Karpas-422 (cell line): ENCODE results near the gene ARHGEF19. TPM values are rescaled to one million over a fixed set of nuclear protein-coding genes. Genes with fewer than 3 reads are reported as not detected.
"Not testable (repeated sequence)": the region's sequence is repeated elsewhere in the genome, so short reads cannot be mapped to it uniquely, and the experiment has no call there.

Source experiments
- DNase-seq: peaks from one replicate; pipeline ENCODE4 v3.0.0-alpha.2; 2015
- H2AFZ ChIP-seq: fragments of 200-600 bp; sonication (generic); 2 replicates; pipeline ENCODE4 v1.6.1; 2014; ENCODE audit warnings: antibody characterized with exemption, low read length, mixed read lengths
- H3K27ac ChIP-seq: fragments of 200-600 bp; sonication (generic); 2 replicates; pipeline ENCODE4 v1.5.1; 2014; ENCODE audit warnings: mild to moderate bottlenecking, low read length, moderate library complexity
- H3K27me3 ChIP-seq: fragments of 200-600 bp; sonication (generic); 2 replicates; pipeline ENCODE4 v1.6.1; 2014; ENCODE audit warnings: low read length, mixed read lengths
- H3K36me3 ChIP-seq: fragments of 200-600 bp; sonication (generic); 2 replicates; pipeline ENCODE4 v1.6.1; 2014; ENCODE audit warnings: low read length, mixed read lengths; ENCODE audit not compliant: insufficient read depth
- H3K4me1 ChIP-seq: fragments of 200-600 bp; sonication (generic); 2 replicates; pipeline ENCODE4 v1.6.1; 2014; ENCODE audit warnings: mild to moderate bottlenecking, low read length, mixed read lengths
- H3K4me2 ChIP-seq: fragments of 200-600 bp; sonication (generic); 2 replicates; pipeline ENCODE4 v1.6.1; 2014; ENCODE audit warnings: low read length, low read depth, mild to moderate bottlenecking; ENCODE audit not compliant: poor library complexity, severe bottlenecking
- H3K4me3 ChIP-seq: fragments of 200-600 bp; sonication (generic); 2 replicates; pipeline ENCODE4 v1.5.1; 2014; ENCODE audit warnings: mild to moderate bottlenecking, antibody characterized with exemption, low read length, mixed read lengths
- H3K79me2 ChIP-seq: fragments of 200-600 bp; sonication (generic); 2 replicates; pipeline ENCODE4 v1.6.1; 2014; ENCODE audit warnings: mild to moderate bottlenecking, low read length, mixed read lengths
- H3K9ac ChIP-seq: fragments of 200-600 bp; sonication (generic); 2 replicates; pipeline ENCODE4 v1.6.0; 2014; ENCODE audit warnings: low read length
- H3K9me2 ChIP-seq: fragments of 200-600 bp; sonication (generic), shearing (Covaris generic); replicated peaks from 2 replicates; pipeline ENCODE4 v1.6.0; 2014; ENCODE audit warnings: mild to moderate bottlenecking, low read length, moderate library complexity; ENCODE audit not compliant: insufficient read depth
- H3K9me3 ChIP-seq: fragments of 300-700, 200-600 bp; sonication (generic); 2 replicates; pipeline ENCODE4 v1.6.1; 2014; ENCODE audit warnings: low read length, mixed read lengths
- H4K20me1 ChIP-seq: fragments of 200-600 bp; sonication (generic); 2 replicates; pipeline ENCODE4 v1.6.1; 2014; ENCODE audit warnings: mild to moderate bottlenecking, antibody characterized with exemption, low read length, low read depth; ENCODE audit not compliant: insufficient read depth
- total RNA-seq: library from RNA; depleted of rRNA; stranded (reverse); fragments of >200 nt; shearing (Covaris generic); gene quantifications from 2 replicates; pipeline ENCODE4 v1.2.3, GENCODE V29; 2014; ENCODE audit warnings: low replicate concordance

The ARHGEF19 gene
- total RNA-seq, 1 experiment from 2014 or later, result 2.5 TPM

DNA sequence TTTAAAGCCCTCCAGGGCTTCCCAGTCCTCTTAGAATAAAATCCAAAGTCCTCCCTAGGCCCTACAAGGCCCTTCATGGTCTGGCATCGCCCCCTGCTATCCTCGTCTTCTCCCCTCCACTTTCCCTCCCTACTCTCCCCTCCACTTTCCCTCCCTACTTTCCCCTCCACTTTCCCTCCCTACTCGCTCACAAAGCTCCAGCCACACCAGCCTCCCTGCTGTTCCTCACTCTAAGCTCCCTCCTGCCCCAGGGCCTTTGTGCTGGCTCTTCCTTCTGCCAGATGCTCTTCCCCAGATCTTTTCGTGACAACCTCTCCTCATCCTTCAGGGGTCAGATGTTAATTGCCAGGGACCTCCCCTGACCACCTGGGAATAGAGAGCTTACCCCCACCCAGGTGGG is 12.8 kb downstream of the ARHGEF19 start:
- Histone ChIP-seq H3K79me2 (no peaks in the 10 kb centered on the region), H3K9me3 (no peaks in the 10 kb centered on the region), H3K9ac (no peak overlapping the region), H3K9me2 (no peaks in the 10 kb centered on the region), H3K4me3 (no peak overlapping the region), H3K36me3 (no peaks in the 10 kb centered on the region), H3K27ac (no peak overlapping the region), H2AFZ (no peak overlapping the region), H3K4me1 (peaks cover 2% of the 10 kb centered on the region; the same call in 1 of the 2 replicates), H4K20me1 (no peaks in the 10 kb centered on the region), H3K4me2 (no peak overlapping the region), H3K27me3 (no peaks in the 10 kb centered on the region)
- DNase-seq, result no peak

DNA sequence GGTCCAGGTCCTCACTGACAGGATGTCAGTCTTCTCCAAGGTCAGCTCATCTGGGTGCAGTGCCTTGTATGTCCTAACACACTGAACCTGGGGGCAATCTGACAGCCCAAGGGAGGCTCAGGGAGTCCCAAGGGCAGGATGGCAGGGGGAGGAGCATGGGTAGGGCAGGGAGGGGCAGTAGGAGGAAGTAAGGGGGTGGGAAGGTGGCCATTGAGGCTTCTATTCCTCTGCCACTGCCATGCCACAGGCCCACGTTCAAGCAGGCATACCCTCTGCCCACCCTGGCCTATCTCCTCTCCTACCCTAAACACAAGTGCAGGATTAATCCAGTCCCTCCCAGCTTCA is 13.3 kb downstream of the ARHGEF19 start:
- no peak overlapping the region for H2AFZ ChIP-seq
- H3K27me3 ChIP-seq, result no peaks in the 10 kb centered on the region
- no peak overlapping the region for H3K4me2 ChIP-seq
- no peak overlapping the region for H3K27ac ChIP-seq
- H3K36me3 ChIP-seq, result no peaks in the 10 kb centered on the region
- H3K9me3 ChIP-seq, result no peaks in the 10 kb centered on the region
- H4K20me1 ChIP-seq, result no peaks in the 10 kb centered on the region
- H3K4me3 ChIP-seq, result no peak overlapping the region
- no peaks in the 10 kb centered on the region for H3K79me2 ChIP-seq
- H3K9me2 ChIP-seq, result no peaks in the 10 kb centered on the region
- H3K9ac ChIP-seq, result no peak overlapping the region
- H3K4me1 ChIP-seq, result peaks cover 2% of the 10 kb centered on the region; the same call in 1 of the 2 replicates
- DNase-seq, result no peak

DNA sequence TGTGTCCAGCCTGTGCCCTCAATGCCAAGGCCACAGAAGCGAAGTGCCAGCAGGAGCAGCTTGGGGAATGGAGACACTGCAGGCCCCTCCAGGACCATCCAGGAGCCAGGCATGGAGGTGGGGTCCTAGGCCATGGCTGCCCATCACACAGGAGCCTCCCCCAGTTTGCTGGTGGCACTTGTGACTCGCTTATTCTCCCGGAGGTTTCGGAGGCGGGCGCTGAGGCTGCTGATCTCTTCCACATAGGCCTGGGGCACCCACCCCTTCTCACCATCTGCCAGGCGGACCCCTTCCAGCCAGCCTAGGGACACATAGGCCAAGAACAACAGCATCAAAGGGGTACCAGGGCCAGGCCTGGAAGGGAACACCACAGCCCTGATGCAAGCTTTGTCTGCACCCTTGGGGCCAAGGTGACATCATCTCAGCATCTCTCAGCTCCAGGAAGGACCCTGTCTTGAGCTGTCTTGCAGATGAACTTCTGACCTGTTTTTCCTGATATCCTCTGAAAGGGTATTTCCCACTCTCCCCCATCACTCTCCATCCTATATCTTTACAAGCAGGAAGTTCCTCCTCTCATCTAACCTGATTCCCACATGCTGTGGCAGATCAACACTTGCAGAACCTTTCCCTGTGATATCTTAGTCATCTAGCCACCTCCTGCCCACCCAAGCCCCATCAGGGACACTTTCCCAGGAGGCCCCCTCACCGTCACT is 13.9 kb downstream of the ARHGEF19 start:
- Histone ChIP-seq H2AFZ (no peak overlapping the region), H3K9ac (no peak overlapping the region)
- no peak for DNase-seq

DNA sequence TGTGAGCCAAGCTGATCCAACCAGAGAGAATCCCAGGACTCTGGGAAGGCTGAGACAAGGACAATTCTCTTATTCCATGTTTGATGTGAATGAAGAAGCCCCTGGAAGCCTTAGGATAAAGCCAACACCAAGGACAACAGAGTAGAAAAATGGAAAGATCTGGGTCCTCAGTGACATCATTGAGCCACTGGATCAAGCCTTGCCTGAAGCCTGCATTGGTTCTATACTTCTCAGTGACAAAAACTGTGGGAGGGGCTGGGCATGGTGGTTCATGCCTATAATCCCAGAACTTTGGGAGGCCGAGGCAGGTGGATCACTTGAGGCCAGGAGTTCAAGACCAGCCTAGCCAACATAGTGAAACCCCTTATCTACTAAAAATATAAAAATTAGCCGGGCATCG is 15.6 kb downstream of the ARHGEF19 start:
- no peaks in the 10 kb centered on the region for H3K36me3 ChIP-seq
- no peak overlapping the region for H3K27ac ChIP-seq
- no peak overlapping the region for H3K9ac ChIP-seq
- H3K79me2 ChIP-seq, result no peaks in the 10 kb centered on the region
- no peaks in the 10 kb centered on the region for H3K9me3 ChIP-seq
- no peak overlapping the region for H3K4me3 ChIP-seq
- H3K4me1 ChIP-seq, result peaks cover 2% of the 10 kb centered on the region; the same call in 1 of the 2 replicates
- DNase-seq, result no peak
- no peaks in the 10 kb centered on the region for H3K27me3 ChIP-seq
- H3K9me2 ChIP-seq, result no peaks in the 10 kb centered on the region
- H3K4me2 ChIP-seq, result no peak overlapping the region
- H2AFZ ChIP-seq, result no peak overlapping the region
- no peaks in the 10 kb centered on the region for H4K20me1 ChIP-seq

More for the DNA sequence above, 13.9 kb downstream of the ARHGEF19 start:
- Histone ChIP-seq H3K27me3 (no peaks in the 10 kb centered on the region), H3K4me1 (peaks cover 2% of the 10 kb centered on the region; the same call in 1 of the 2 replicates), H3K4me3 (no peak overlapping the region), H3K4me2 (no peak overlapping the region), H3K9me2 (no peaks in the 10 kb centered on the region), H3K9me3 (no peaks in the 10 kb centered on the region), H3K79me2 (no peaks in the 10 kb centered on the region), H3K36me3 (no peaks in the 10 kb centered on the region), H3K27ac (no peak overlapping the region), H4K20me1 (no peaks in the 10 kb centered on the region)

DNA sequence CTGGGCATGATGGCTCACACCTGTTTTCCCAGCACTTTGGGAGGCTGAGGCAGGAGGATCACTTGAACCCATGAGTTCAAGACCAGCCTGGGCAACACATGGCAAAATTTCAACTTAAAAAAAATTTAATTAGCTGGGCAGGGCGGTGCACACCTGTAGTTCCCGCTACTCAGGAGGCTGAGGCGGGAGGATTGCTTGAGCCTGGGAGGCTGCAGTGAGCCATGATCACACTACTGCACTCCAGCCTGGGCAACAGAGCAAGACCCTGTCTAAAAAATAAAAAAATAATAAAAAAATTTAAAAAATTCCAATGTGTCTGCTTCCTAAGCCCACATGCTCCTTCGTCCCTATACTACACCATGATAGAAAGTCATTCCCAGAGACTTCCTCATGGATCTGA is 16.3 kb downstream of the ARHGEF19 start:
- H3K4me3 ChIP-seq, H3K4me2 ChIP-seq, H2AFZ ChIP-seq, H4K20me1 ChIP-seq, DNase-seq, H3K9ac ChIP-seq, H3K9me3 ChIP-seq, H3K79me2 ChIP-seq, H3K27me3 ChIP-seq, H3K9me2 ChIP-seq, H3K36me3 ChIP-seq, H3K27ac ChIP-seq, H3K4me1 ChIP-seq: not testable (repeated sequence)

DNA sequence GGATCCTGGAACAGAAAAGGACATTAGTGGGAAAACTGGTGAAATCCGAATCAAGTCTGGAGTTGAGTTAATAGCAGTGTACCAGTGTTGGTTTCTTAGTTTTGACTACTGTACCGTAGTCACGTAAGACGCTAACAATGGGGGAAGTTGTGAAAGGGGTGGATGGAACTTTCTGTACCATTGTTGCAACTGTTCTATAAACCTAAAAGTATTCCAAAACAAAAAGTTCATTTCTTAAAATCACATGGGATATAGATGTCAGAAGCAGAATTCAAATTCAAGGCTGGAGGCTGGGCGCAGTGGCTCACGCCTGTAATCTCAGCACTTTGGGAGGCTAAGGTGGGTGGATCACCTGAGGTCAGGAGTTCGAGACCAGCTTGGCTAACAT is 16.9 kb downstream of the ARHGEF19 start:
- Histone ChIP-seq H2AFZ (no peak overlapping the region), H3K9me3 (no peaks in the 10 kb centered on the region), H3K9me2 (no peaks in the 10 kb centered on the region), H3K4me1 (peaks cover 2% of the 10 kb centered on the region; the same call in 1 of the 2 replicates), H3K36me3 (no peaks in the 10 kb centered on the region), H3K27me3 (no peaks in the 10 kb centered on the region), H3K79me2 (no peaks in the 10 kb centered on the region), H4K20me1 (no peaks in the 10 kb centered on the region), H3K4me2 (no peak overlapping the region), H3K27ac (no peak overlapping the region), H3K4me3 (no peak overlapping the region), H3K9ac (no peak overlapping the region)
- no peak for DNase-seq

DNA sequence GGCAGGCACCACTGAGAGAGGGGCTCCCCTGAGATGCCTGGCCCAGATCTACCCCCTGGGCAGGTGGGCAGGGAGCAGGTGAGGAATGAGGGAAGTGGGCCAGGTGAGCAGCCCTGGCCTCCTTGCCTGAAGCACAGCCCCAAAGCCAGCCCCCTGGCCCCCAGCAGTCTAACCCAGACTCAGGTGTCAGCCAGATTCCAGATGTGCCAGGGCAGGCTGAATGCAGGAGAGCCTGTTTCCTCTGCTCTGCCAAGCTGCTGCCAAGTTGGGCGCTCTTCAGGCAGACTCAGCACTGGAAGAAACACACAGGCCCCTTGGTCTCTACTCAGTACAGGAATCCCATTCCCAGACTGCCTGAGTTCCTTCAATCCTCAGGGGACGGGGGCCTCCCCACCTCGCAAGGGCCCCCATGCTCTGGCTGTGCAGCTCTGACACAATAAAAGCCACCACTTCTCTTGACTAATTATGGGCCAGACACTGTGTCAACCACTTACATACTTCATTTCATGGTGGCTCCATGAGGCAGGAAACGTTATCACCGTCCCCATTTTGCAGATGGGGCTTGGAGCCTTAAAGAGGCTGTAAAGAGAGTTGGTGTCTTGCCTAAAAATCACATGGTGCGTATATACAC is 20.4 kb downstream of the ARHGEF19 start:
- no peak for DNase-seq
- H2AFZ ChIP-seq, result no peak overlapping the region
- no peaks in the 10 kb centered on the region for H3K36me3 ChIP-seq
- H3K27me3 ChIP-seq, result no peaks in the 10 kb centered on the region
- no peaks in the 10 kb centered on the region for H3K79me2 ChIP-seq
- H3K4me1 ChIP-seq, result peaks cover 4% of the 10 kb centered on the region
- no peaks in the 10 kb centered on the region for H4K20me1 ChIP-seq
- H3K9ac ChIP-seq, result no peak overlapping the region
- no peaks in the 10 kb centered on the region for H3K9me2 ChIP-seq
- H3K4me2 ChIP-seq, result no peak overlapping the region
- no peaks in the 10 kb centered on the region for H3K9me3 ChIP-seq
- H3K4me3 ChIP-seq, result no peak overlapping the region
- no peak overlapping the region for H3K27ac ChIP-seq

DNA sequence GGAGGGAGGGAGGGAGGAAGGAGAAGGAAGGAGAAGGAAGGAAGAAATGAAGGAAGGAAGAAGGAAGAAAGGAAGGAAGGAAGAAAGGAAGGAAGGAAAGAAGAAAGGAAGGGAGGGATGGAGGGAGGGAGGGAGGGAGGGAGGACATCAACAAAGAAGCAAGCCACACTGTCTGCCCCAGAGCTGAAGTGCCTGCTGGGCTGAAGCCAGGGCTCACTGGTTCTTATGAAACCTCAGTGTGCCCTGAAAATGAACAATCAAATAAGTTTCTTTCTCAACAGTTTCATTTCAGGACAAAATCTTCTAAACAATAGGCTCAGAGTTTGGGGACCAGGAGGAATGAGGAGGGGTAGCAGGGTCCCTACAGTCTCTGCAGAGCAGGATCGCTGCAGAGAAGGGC is 21.1 kb downstream of the ARHGEF19 start:
- H3K79me2 ChIP-seq, result no peaks in the 10 kb centered on the region
- H3K9me3 ChIP-seq, result no peaks in the 10 kb centered on the region
- no peak overlapping the region for H3K4me3 ChIP-seq
- no peak overlapping the region for H3K9ac ChIP-seq
- no peak overlapping the region for H3K4me2 ChIP-seq
- H2AFZ ChIP-seq, result no peak overlapping the region
- H3K4me1 ChIP-seq, result peaks cover 4% of the 10 kb centered on the region
- no peaks in the 10 kb centered on the region for H3K27me3 ChIP-seq
- H4K20me1 ChIP-seq, result no peaks in the 10 kb centered on the region
- H3K27ac ChIP-seq, result no peak overlapping the region
- H3K9me2 ChIP-seq, result no peaks in the 10 kb centered on the region
- no peaks in the 10 kb centered on the region for H3K36me3 ChIP-seq
- DNase-seq, result no peak
